ENCODE measurements around the gene ENTREP3.
"Not testable (repeated sequence)": the region's sequence is repeated elsewhere in the genome, so short reads cannot be mapped to it uniquely, and the experiment has no call there.

ENTREP3 gene, protein sequence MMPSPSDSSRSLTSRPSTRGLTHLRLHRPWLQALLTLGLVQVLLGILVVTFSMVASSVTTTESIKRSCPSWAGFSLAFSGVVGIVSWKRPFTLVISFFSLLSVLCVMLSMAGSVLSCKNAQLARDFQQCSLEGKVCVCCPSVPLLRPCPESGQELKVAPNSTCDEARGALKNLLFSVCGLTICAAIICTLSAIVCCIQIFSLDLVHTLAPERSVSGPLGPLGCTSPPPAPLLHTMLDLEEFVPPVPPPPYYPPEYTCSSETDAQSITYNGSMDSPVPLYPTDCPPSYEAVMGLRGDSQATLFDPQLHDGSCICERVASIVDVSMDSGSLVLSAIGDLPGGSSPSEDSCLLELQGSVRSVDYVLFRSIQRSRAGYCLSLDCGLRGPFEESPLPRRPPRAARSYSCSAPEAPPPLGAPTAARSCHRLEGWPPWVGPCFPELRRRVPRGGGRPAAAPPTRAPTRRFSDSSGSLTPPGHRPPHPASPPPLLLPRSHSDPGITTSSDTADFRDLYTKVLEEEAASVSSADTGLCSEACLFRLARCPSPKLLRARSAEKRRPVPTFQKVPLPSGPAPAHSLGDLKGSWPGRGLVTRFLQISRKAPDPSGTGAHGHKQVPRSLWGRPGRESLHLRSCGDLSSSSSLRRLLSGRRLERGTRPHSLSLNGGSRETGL

DNA sequence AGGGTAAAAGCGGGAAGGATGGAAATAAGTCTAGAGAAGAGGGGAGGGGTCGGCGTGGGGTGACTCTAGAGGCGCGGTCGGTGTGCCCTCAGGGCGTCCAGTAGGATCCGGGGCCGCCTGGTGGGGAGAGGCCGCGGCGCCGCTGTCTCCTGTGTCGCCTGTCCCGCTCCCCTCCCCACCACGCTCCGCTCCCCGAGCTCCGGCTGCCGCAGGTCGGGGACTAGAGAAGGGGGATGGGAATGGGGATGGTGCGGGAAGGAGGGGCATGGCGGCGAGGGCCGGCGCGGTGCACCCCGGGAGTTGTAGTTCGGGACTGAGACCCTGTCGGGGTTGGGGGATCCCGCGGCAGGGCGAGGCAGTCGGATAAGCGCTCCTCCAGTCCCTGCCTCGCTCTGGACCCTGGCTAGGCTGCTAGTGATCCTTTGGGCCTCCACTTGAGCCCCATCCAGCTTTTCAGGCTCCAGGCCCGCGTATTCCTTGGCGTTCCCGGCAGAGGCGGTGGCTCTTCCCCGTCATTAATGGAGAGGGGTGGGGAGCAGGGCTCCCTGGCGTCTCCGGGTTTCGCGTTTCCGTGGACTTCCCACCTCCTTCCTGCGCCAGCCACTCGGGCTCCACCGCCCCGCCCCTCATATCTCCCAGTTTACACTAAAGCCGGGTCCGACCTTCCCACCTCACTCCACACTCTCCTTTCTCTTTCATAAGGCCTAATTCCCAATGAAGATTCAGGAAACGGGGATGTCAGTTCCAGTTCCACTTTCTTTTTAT lies at the start of gene ENTREP3:
TSS of gene ENTREP3 (minus strand) at position 241 of the 765 bp plus-strand sequence. CDS start 606 bp downstream, outside the sequence.
- peak; percentile 82 for DNase-seq

DNA sequence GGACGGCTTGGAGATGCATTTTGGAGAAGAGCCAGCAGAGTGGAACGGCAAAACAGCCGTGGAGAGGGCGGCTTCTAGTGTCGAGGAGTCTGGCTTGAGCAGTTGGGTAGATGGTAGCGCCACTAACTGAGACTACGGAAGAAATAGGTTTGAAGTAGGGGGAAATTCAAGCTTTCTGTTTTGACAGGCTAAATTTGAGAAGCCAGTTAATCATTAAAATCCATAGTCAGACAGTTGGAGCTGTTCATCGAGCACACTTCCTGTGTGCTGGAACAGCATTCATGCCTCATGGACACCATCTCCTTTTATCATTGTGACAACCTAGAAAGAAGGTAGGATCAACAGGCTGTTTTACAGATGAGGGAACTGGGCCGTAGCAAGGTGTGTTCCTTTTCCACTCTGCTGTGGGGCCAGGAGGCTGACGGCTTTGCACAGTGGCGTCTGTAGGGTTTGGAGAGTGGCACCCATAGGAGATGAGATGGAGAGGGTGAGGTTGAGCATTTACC lies 49.3 kb upstream of the ENTREP3 start:
- DNase-seq = no peak

GRCh38 chr1:155301342-155301841 lies 46.1 kb upstream of the ENTREP3 start, which contains the start of gene PKLR:
TSS of gene PKLR (minus strand) at chr1:155301438. CDS start at chr1:155301395, 43 bp downstream.
- no peak for DNase-seq

DNA sequence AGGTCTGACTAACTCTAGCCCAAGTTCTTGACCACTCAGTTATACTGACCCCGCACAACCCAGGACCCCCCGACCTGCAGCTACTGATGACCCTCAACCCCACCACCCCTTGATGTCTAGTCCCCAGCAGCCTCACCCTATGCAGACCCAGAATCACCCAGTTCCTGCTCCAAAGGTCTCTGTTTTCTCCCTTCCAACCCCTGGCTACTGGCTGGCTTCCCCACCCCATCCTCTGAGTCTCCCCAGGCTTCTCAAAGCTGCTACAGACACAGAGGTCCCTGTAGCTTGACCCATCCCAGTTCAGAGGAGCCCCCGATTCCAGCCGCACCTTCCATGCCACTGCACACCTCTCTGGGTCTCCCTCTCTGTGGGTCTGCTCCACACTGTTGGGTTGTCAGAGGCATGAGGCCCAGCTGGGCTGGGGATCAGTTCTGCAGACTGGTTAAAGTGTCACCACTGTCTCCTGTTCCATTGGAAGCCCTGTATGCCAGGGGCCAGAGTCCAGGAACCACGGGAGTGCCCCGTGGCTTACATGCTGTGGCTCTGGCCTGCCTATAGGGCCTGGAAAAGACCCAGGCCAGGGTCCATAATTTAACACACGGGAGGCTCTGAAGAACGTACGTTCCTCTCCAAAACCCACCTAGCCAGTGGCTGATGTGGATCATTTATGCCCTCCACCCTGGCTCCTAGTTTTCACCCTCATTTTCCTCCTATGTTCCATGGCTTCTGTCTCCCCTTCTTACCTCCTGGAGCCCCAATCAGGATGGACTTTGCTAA lies 45.5 kb upstream of the ENTREP3 start:
- no peak for DNase-seq

- DNase-seq = no peak
These were observed 44.7 kb upstream of the ENTREP3 start for GRCh38 chr1:155300024-155300423.

DNA sequence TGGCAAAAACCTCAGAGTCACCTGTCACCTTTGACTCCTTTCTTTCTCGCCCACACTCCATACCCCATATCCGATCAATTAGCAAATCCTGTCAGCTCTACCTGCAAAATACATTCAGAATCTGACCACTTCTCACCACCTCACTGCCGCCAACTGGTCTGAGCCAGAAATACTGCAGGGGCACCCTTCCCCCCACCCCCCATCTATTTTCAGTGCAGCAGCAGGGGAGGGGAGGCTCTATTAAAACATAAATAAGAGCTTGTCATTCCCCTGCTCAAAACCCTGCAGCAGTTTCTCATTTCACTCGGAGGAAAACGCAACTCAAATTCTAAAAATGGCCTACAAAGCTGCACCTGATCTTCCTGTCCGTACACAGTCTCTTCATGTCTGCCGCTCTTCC lies 42.1 kb upstream of the ENTREP3 start:
- DNase-seq = no peak

DNA sequence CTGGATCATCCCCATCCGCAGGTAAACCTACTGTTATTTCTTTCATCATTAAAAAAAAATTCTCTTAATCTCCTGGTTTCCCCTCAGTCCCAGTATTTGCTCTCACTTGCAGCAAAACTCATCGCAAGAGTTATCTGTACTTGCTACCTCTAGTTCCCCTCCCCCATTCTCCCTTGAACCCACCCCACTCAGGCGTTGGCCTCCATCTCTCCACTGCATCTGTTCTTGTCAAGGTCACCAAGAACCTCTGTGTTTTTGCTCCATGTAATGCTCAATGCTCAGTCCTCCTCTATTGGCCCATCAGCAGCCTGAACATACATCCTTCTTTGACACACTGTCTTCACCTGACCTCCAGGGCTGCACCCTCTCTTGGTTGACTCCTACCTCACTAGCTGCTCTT lies 41.4 kb upstream of the ENTREP3 start:
- no peak for DNase-seq

GRCh38 chr1:155295942-155296267 lies 40.6 kb upstream of the ENTREP3 start:
- no peak for DNase-seq

GRCh38 chr1:155295183-155295941 lies 40.1 kb upstream of the ENTREP3 start:
- no peak for DNase-seq

- no peak for DNase-seq
These were observed 39.4 kb upstream of the ENTREP3 start for GRCh38 chr1:155294520-155295182.

DNA sequence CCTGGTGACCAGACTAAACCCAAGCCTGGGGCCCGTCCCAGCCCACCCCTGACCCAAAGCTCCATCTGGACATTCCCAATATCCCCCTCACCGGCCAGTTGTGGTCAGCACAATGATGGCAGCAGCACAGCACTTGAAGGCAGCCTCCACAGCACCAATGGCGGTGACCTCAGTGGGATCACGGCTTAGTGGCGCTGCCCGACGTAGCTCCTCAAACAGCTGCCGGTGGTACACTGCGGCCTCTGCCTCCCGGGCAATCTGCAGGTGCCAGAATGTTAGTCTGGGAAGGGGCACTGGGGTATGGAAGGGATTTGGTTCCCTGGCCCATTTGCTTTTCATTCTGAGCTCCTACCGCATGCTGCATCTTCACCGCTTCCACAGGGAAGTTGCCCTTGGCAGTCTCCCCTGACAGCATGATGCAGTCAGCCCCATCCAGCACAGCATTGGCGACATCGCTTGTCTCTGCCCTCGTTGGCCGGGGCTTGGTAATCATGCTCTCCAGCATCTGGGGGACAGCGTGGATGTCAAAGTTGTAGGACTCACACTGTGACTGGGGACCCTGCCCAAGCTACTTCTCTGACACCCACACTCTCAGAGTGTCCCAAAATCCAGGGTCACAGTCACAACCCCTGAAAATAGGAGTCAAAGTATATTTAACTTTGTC lies 37.9 kb upstream of the ENTREP3 start:
- no peak for DNase-seq

- not testable (repeated sequence) for DNase-seq
These were observed 35.7 kb upstream of the ENTREP3 start for GRCh38 chr1:155291006-155291405.

- no peak for DNase-seq
These were observed 32.8 kb upstream of the ENTREP3 start for GRCh38 chr1:155287987-155288543.

- no peak for DNase-seq
These were observed 31.3 kb upstream of the ENTREP3 start for GRCh38 chr1:155286544-155286943.

DNA sequence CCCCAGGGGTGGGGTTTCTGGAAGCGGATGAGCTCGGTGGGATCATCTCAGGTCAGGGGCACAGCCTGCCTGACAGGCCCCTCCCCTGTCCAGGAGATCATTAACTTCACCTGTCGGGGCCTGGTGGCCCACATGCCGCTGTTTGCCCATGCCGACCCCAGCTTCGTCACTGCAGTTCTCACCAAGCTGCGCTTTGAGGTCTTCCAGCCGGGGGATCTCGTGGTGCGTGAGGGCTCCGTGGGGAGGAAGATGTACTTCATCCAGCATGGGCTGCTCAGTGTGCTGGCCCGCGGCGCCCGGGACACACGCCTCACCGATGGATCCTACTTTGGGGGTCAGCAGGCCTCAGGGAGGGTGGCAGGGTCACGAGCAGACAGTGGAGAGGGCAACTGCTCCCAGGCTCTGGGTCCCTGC lies 30.4 kb upstream of the ENTREP3 start:
- no peak for DNase-seq

- no peak for DNase-seq
These were observed 29.8 kb upstream of the ENTREP3 start for GRCh38 chr1:155285063-155285462.

DNA sequence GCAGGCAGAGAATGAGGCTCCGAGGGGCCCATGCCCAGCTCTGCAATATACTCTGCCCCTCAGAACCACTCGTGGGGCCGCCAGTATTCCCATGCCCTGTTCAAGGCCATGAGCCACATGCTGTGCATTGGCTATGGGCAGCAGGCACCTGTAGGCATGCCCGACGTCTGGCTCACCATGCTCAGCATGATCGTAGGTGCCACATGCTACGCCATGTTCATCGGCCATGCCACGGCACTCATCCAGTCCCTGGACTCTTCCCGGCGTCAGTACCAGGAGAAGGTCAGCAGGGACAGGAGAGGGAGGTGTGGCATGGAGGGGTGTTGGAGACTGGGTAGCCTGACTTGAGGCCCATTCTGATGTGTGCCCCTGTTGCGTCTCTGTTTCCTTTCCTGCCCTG lies 29.2 kb upstream of the ENTREP3 start:
- no peak for DNase-seq

DNA sequence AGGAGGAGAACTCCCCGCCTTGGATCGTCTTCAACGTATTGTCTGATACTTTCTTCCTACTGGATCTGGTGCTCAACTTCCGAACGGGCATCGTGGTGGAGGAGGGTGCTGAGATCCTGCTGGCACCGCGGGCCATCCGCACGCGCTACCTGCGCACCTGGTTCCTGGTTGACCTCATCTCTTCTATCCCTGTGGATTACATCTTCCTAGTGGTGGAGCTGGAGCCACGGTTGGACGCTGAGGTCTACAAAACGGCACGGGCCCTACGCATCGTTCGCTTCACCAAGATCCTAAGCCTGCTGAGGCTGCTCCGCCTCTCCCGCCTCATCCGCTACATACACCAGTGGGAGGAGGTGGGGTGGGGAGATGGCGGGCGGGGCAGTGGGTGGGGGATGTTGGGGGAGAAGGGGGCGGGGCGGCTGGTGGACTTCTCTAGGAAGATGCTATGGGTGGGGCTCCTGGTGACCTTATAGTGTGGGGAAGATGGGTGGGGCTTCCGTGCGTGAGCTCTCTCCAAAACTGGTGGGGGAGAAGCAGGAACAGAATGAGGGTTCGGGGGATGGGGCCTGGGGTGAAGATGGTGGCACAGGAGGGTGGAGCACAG lies 27.3 kb upstream of the ENTREP3 start:
- DNase-seq = no peak

DNA sequence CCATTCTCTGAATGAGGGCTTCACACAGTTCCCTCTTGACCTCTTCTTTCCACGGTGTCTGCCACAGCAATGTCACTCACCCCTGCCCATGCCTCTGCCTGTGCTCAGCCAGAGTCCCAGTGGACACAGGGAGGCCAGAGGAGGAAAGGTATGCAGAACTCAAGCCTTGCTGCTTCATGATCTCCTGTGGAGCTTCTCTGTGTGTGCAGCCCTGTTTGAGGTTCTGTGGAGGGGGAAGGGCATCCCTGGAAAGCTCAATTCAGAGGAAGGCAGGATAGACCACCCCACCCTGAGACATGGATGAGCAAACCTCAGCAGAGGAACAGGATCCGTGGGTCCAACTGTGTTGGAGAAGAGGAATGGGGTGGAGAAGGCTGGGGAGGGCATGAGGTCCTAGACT lies 24.0 kb upstream of the ENTREP3 start:
- no peak for DNase-seq

- no peak for DNase-seq
These were observed 23.4 kb upstream of the ENTREP3 start for GRCh38 chr1:155278689-155279160.
